ENCODE measurements around the gene SMARCA4. TPM values are rescaled to one million over a fixed set of nuclear protein-coding genes. Genes with fewer than 3 reads are reported as not detected.

SMARCA4 gene
- total and polyA plus RNA-seq, 4 donors = 15.9 to 35.4 (median 22.5) TPM

DNA sequence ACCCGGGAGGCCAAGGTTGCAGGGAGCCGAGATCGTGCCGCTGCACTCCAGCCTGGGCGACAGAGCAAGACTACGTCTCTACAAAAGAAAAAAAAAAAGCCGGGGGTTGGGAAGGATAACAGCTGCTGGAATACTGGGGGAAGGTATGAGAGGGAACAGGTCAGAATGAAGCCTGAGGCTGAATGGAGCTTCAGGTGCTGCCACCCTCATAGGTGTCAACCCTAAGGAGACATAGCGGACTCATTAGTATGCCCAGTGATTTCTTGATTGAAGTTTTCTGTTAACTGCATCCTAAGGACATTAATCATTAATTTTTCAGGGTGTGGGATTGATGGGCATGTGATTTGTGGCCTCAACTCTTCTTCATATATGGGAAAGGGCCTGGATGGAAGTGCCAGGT lies 6.0 kb downstream of the SMARCA4 start:
- WGBS = 97% methylated on average over 8 of the region's 8 CpGs
- TF ChIP-seq, protein P1, sequence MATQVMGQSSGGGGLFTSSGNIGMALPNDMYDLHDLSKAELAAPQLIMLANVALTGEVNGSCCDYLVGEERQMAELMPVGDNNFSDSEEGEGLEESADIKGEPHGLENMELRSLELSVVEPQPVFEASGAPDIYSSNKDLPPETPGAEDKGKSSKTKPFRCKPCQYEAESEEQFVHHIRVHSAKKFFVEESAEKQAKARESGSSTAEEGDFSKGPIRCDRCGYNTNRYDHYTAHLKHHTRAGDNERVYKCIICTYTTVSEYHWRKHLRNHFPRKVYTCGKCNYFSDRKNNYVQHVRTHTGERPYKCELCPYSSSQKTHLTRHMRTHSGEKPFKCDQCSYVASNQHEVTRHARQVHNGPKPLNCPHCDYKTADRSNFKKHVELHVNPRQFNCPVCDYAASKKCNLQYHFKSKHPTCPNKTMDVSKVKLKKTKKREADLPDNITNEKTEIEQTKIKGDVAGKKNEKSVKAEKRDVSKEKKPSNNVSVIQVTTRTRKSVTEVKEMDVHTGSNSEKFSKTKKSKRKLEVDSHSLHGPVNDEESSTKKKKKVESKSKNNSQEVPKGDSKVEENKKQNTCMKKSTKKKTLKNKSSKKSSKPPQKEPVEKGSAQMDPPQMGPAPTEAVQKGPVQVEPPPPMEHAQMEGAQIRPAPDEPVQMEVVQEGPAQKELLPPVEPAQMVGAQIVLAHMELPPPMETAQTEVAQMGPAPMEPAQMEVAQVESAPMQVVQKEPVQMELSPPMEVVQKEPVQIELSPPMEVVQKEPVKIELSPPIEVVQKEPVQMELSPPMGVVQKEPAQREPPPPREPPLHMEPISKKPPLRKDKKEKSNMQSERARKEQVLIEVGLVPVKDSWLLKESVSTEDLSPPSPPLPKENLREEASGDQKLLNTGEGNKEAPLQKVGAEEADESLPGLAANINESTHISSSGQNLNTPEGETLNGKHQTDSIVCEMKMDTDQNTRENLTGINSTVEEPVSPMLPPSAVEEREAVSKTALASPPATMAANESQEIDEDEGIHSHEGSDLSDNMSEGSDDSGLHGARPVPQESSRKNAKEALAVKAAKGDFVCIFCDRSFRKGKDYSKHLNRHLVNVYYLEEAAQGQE (IDR thresholded peaks at IDR 0.05) = no peak
- TF ChIP-seq, protein P2, sequence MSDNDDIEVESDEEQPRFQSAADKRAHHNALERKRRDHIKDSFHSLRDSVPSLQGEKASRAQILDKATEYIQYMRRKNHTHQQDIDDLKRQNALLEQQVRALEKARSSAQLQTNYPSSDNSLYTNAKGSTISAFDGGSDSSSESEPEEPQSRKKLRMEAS (IDR thresholded peaks at IDR 0.05) = no peak
- TF ChIP-seq HNF4A (conservative IDR thresholded peaks at IDR 0.05) (no peak), RAD21 (IDR thresholded peaks at IDR 0.05) (no peak), FOXA1 (IDR thresholded peaks at IDR 0.05) (no peak), EGR1 (IDR thresholded peaks at IDR 0.05; ENCODE audit: low read depth in 2 of 2) (no peak), YY1 (IDR thresholded peaks at IDR 0.05) (no peak)
- Histone ChIP-seq H3K4me3 (ENCODE audit: low read depth in 1 of 3, low read length in 3 of 3) (no peak overlapping the region), H3K27me3 (ENCODE audit: control insufficient read depth in 4 of 4, insufficient read depth in 4 of 4, low read length in 3 of 4) (no peaks in the 10 kb centered on the region), H3K9me3 (ENCODE audit: control insufficient read depth in 4 of 4, low read length in 3 of 4) (no peaks in the 10 kb centered on the region), H3K9ac (ENCODE audit: low read depth in 1 of 2, low read length in 2 of 2) (no peak overlapping the region), H3K36me3 (ENCODE audit: control insufficient read depth in 4 of 4, insufficient read depth in 3 of 4, low read depth in 1 of 4, low read length in 3 of 4) (no peaks in the 10 kb centered on the region), H3K4me1 (ENCODE audit: control insufficient read depth in 4 of 4, insufficient read depth in 4 of 4, low read length in 3 of 4) (peaks cover 0 to 10% (median 6%) of the 10 kb centered on the region in 4 donors), H3K27ac (ENCODE audit: low read depth in 1 of 2, low read length in 2 of 2) (no peak overlapping the region)
- no peak for DNase-seq (ENCODE audit: low spot score)

DNA sequence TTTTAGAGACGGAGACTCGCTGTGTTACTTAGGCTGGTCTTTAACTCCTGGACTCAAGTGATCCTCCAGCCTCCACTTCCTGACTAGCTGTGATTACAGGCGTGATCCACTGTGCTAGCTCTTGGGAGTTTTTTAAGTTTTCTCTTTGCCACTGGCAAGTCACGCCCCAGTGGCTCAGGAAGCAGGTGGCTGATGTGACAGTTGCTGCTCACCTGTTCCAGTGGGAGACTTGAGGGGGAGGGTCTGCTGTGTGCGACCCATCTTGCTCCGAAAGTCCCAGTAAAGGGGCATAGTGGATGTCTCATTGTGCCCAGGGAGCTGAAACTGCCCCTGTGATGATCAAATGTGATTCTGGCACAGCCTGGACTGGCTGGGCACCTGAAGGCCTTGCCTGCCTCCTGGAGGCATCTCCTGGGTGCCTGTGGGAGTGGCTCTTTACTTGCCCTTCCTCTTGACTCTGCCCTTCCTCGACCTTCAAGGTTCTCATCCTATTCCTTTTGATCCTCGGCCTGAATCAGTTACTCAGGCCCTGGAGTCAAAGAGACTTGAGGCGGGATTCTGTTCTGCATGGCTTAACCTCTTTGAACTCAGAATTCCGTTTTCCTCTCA lies 7.8 kb downstream of the SMARCA4 start:
- no peaks in the 10 kb centered on the region for H3K27me3 ChIP-seq (ENCODE audit: control insufficient read depth in 4 of 4, insufficient read depth in 4 of 4, low read length in 3 of 4)
- DNase-seq (ENCODE audit: low spot score) = no peak
- WGBS = 75% methylated on average over 10 of the region's 10 CpGs
- H3K9ac ChIP-seq (ENCODE audit: low read depth in 1 of 2, low read length in 2 of 2) = no peak overlapping the region
- H3K4me3 ChIP-seq (ENCODE audit: low read depth in 1 of 3, low read length in 3 of 3) = no peak overlapping the region
- H3K4me1 ChIP-seq (ENCODE audit: control insufficient read depth in 4 of 4, insufficient read depth in 4 of 4, low read length in 3 of 4) = no peaks in the 10 kb centered on the region
- no peaks in the 10 kb centered on the region for H3K36me3 ChIP-seq (ENCODE audit: control insufficient read depth in 4 of 4, insufficient read depth in 3 of 4, low read depth in 1 of 4, low read length in 3 of 4)
- no peaks in the 10 kb centered on the region for H3K9me3 ChIP-seq (ENCODE audit: control insufficient read depth in 4 of 4, low read length in 3 of 4)
- H3K27ac ChIP-seq (ENCODE audit: low read depth in 1 of 2, low read length in 2 of 2) = no peak overlapping the region
- TF ChIP-seq YY1 (IDR thresholded peaks at IDR 0.05) = no peak

DNA sequence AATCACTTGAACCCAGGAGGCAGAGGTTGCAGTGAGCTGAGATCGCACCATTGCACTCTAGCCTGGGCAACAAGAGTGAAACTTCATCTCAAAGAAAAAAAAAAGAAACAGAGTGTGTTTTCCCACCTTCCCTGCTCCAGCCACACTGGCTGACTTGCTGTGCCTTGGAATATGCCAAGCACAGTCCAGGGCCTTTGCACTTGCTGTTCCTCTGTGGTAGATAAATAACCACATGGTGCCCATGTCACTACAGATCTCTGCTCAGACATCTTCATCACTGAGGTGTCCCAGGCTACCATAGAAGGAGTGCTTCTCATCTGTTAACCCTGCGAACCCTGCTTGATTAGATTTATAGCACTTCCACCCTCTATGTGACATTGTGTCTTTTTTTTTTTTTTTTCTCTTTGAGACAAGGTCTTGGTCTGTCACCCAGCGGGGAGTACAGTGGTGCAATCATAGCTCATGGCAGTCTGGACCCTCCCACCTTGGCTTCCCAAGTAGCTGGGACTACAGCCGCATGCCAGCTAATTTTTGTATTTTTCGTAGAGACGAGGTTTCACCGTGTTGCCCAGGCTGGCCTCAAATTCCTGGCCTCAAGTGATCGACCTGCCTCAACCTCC lies 10.4 kb downstream of the SMARCA4 start:
- Histone ChIP-seq H3K4me3 (ENCODE audit: low read depth in 1 of 3, low read length in 3 of 3) (no peak overlapping the region), H3K36me3 (ENCODE audit: control insufficient read depth in 4 of 4, insufficient read depth in 3 of 4, low read depth in 1 of 4, low read length in 3 of 4) (no peaks in the 10 kb centered on the region), H3K27me3 (ENCODE audit: control insufficient read depth in 4 of 4, insufficient read depth in 4 of 4, low read length in 3 of 4) (no peaks in the 10 kb centered on the region), H3K9me3 (ENCODE audit: control insufficient read depth in 4 of 4, low read length in 3 of 4) (no peaks in the 10 kb centered on the region), H3K27ac (ENCODE audit: low read depth in 1 of 2, low read length in 2 of 2) (no peak overlapping the region), H3K4me1 (ENCODE audit: control insufficient read depth in 4 of 4, insufficient read depth in 4 of 4, low read length in 3 of 4) (peaks cover 0 to 5% (median 2%) of the 10 kb centered on the region in 4 donors), H3K9ac (ENCODE audit: low read depth in 1 of 2, low read length in 2 of 2) (no peak overlapping the region)
- TF ChIP-seq FOXA1 (IDR thresholded peaks at IDR 0.05) = no peak
- TF ChIP-seq JUND (IDR thresholded peaks at IDR 0.05) = no peak
- no peak for TF ChIP-seq FOXA2 (IDR thresholded peaks at IDR 0.05)
- no peak for TF ChIP-seq YY1 (IDR thresholded peaks at IDR 0.05)
- TF ChIP-seq NR2F2 (IDR thresholded peaks at IDR 0.05) = no peak
- no peak for TF ChIP-seq SP1 (IDR thresholded peaks at IDR 0.05)
- TF ChIP-seq TAF1 (conservative IDR thresholded peaks at IDR 0.05) = no peak
- TF ChIP-seq HNF4A (conservative IDR thresholded peaks at IDR 0.05) = no peak
- TF ChIP-seq HNF4G (IDR thresholded peaks at IDR 0.05) = no peak
- DNase-seq (ENCODE audit: low spot score) = no peak
- WGBS = 96% methylated on average over 8 of the region's 8 CpGs

Measured in liver (tissue), 9 donors.